Stimulated activated CD8-positive, alpha-beta memory T cell treated with anti-CD3 and anti-CD28 coated beads, Interleukin-4, amount 100 ng/mL, for 24 hours (primary cell): ENCODE results near the gene TXNDC9.
"Not testable (repeated sequence)": the region's sequence is repeated elsewhere in the genome, so short reads cannot be mapped to it uniquely, and the experiment has no call there.

Source experiments
- DNase-seq: peaks from one replicate; pipeline ENCODE4 v3.0.0-alpha.2; 2020; ENCODE audit warnings: low read depth

The TXNDC9 gene

GRCh38 chr2:99335911-99336803, at the start of gene TXNDC9:
TXNDC9 (minus strand) TSS chr2:99336333; CDS start chr2:99333210, 3,123 bp downstream.
- DNase-seq, result peak; percentile 98

GRCh38 chr2:99382143-99382542, 46.0 kb upstream of the TXNDC9 start:
- DNase-seq, result no peak

GRCh38 chr2:99380376-99381010, 44.4 kb upstream of the TXNDC9 start:
- DNase-seq, result no peak

GRCh38 chr2:99377879-99378278, 41.7 kb upstream of the TXNDC9 start:
- no peak for DNase-seq

GRCh38 chr2:99376254-99376864, 40.2 kb upstream of the TXNDC9 start:
- no peak for DNase-seq

GRCh38 chr2:99374747-99375146, 38.6 kb upstream of the TXNDC9 start:
- DNase-seq, result no peak

GRCh38 chr2:99373144-99373543, 37.0 kb upstream of the TXNDC9 start:
- DNase-seq, result no peak

- DNase-seq, result not testable (repeated sequence)
Observed at GRCh38 chr2:99368854-99369253, 32.7 kb upstream of the TXNDC9 start.

- DNase-seq, result no peak
Observed at GRCh38 chr2:99365661-99366060, 29.5 kb upstream of the TXNDC9 start.

- no peak for DNase-seq
Observed at GRCh38 chr2:99356853-99357252, 20.7 kb upstream of the TXNDC9 start.

- DNase-seq, result not testable (repeated sequence)
Observed at GRCh38 chr2:99354825-99355224, 18.7 kb upstream of the TXNDC9 start.

GRCh38 chr2:99354070-99354469, 17.9 kb upstream of the TXNDC9 start:
- no peak for DNase-seq

- no peak for DNase-seq
Observed at GRCh38 chr2:99350194-99350593, 14.1 kb upstream of the TXNDC9 start.

GRCh38 chr2:99348173-99348572, 12.0 kb upstream of the TXNDC9 start:
- no peak for DNase-seq

GRCh38 chr2:99346218-99346617, 10.1 kb upstream of the TXNDC9 start:
- no peak for DNase-seq

- not testable (repeated sequence) for DNase-seq
Observed at GRCh38 chr2:99345446-99345845, 9.3 kb upstream of the TXNDC9 start.

- DNase-seq, result no peak
Observed at GRCh38 chr2:99342536-99342935, 6.4 kb upstream of the TXNDC9 start.

GRCh38 chr2:99340669-99341236, 4.6 kb upstream of the TXNDC9 start:
- DNase-seq, result no peak

- DNase-seq, result no peak
Observed at GRCh38 chr2:99338029-99338585, 2.0 kb upstream of the TXNDC9 start.

GRCh38 chr2:99337113-99338028, 1.2 kb upstream of the TXNDC9 start, which contains the start of gene EIF5B:
EIF5B (plus strand) TSS chr2:99337389; CDS start chr2:99337555, 166 bp downstream.
- DNase-seq, result peak; percentile 92

GRCh38 chr2:99336804-99337112, 625 bp upstream of the TXNDC9 start:
- DNase-seq, result no peak
